ENCODE measurements around the gene ZNF354C. TPM values are rescaled to one million over a fixed set of nuclear protein-coding genes. Genes with fewer than 3 reads are reported as not detected.

ZNF354C gene
- total RNA-seq, 1 donor from 2014 or later, result 4.1 TPM

DNA sequence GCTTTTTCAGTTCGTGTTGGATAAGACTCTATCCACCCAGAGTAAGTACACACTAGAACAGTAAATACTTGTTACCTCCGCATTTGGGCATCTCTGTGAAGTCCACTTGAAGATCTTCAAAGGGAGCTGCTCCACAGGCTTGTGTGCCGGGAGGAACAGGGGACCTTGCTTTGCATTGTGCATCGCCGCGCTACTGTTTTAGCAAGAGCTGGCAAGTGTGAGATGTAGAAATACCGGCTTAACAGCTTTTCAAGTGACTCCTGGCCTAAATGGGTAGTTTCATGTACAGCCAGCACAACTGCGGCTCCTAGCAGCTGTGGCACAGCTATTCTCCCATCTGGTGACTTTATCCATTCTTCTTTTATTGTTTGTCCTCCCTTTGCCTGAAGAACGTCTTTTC, 8.4 kb upstream of the ZNF354C start:
- Histone ChIP-seq H3K9ac (ENCODE audit: low read length) (no peak overlapping the region), H3K9me3 (ENCODE audit: insufficient read depth, low read depth, low read length) (peaks cover 8% of the 10 kb centered on the region), H3K79me2 (ENCODE audit: insufficient read depth, low read length) (no peaks in the 10 kb centered on the region), H3K4me1 (ENCODE audit: insufficient read depth, low read length) (no peaks in the 10 kb centered on the region), H3K27ac (ENCODE audit: low read depth, low read length) (no peak overlapping the region), H4K20me1 (ENCODE audit: insufficient read depth, low read length) (no peaks in the 10 kb centered on the region), H3K27me3 (ENCODE audit: insufficient read depth, low read length) (no peaks in the 10 kb centered on the region), H2AFZ (ENCODE audit: low read depth, low read length) (no peak overlapping the region), H3K4me3 (ENCODE audit: insufficient read depth, low read depth, low read length) (no peak overlapping the region), H3K4me2 (ENCODE audit: low read length) (no peak overlapping the region), H3K36me3 (ENCODE audit: insufficient read depth, low read length) (no peaks in the 10 kb centered on the region)
- Mint-ChIP-seq H3K36me3 (ENCODE audit: low read depth, unreplicated experiment) (peaks cover 2% of the 10 kb centered on the region), H3K9me3 (ENCODE audit: unreplicated experiment) (peaks cover 30% of the 10 kb centered on the region), H3K4me1 (ENCODE audit: low read depth, unreplicated experiment) (no peaks in the 10 kb centered on the region), H3K27ac (ENCODE audit: unreplicated experiment) (no peak overlapping the region), H3K4me3 (ENCODE audit: unreplicated experiment) (no peak overlapping the region), H3K27me3 (ENCODE audit: low read depth, unreplicated experiment) (no peaks in the 10 kb centered on the region)
- DNase-seq (ENCODE audit: low read depth) (no peak), FAIRE-seq (no peak)
- no peak for TF ChIP-seq EZH2 (IDR thresholded peaks at IDR 0.05; ENCODE audit: insufficient read depth, low read length)
- TF ChIP-seq, protein P1, sequence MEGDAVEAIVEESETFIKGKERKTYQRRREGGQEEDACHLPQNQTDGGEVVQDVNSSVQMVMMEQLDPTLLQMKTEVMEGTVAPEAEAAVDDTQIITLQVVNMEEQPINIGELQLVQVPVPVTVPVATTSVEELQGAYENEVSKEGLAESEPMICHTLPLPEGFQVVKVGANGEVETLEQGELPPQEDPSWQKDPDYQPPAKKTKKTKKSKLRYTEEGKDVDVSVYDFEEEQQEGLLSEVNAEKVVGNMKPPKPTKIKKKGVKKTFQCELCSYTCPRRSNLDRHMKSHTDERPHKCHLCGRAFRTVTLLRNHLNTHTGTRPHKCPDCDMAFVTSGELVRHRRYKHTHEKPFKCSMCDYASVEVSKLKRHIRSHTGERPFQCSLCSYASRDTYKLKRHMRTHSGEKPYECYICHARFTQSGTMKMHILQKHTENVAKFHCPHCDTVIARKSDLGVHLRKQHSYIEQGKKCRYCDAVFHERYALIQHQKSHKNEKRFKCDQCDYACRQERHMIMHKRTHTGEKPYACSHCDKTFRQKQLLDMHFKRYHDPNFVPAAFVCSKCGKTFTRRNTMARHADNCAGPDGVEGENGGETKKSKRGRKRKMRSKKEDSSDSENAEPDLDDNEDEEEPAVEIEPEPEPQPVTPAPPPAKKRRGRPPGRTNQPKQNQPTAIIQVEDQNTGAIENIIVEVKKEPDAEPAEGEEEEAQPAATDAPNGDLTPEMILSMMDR (IDR thresholded peaks at IDR 0.05; ENCODE audit: insufficient read depth, low read depth, low read length), result no peak

DNA sequence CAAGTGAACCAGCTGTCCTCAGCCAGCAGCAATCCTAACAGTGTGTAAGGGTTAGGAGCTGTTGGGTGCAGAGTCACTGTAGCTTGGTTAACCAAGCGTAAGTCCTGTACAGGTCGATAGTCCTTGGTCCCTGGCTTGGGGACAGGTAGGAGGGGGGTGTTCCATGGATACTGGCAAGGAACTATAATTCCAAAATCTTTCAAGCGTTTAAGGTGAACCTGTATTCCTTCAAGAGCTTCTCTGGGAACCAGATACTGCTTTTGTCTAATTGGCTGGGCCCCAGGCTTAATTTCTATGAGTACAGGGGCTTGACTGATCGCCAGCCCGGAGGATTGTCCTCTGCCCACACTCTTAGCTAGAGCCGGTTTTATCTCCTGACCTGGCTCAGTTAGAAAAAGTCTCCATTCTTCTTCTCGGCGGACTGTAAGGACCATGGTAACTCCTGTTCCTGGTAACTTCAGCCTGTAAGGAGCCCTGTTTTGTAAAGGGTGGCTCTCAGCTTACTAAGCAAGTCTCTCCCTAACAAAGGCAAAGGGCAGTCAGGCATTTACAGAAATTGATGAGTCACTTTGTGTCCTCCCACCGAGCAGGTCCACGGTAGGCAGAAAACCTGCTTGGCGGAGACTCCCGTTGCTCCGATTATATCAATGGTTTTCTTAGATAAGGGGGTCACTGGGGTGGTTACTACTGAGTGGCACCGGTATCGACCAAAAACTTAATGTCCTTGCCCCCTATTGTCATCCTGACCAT, 6.0 kb upstream of the ZNF354C start:
- H3K9me3 Mint-ChIP-seq (ENCODE audit: unreplicated experiment), result peaks cover 22% of the 10 kb centered on the region
- H3K79me2 ChIP-seq (ENCODE audit: insufficient read depth, low read length), result no peaks in the 10 kb centered on the region
- no peak overlapping the region for H3K4me3 ChIP-seq (ENCODE audit: insufficient read depth, low read depth, low read length)
- no peaks in the 10 kb centered on the region for H3K27me3 Mint-ChIP-seq (ENCODE audit: low read depth, unreplicated experiment)
- no peak for TF ChIP-seq EZH2 (IDR thresholded peaks at IDR 0.05; ENCODE audit: insufficient read depth, low read length)
- TF ChIP-seq, protein P1 (IDR thresholded peaks at IDR 0.05; ENCODE audit: insufficient read depth, low read depth, low read length), result no peak
- H3K9ac ChIP-seq (ENCODE audit: low read length), result no peak overlapping the region
- no peak overlapping the region for H3K27ac Mint-ChIP-seq (ENCODE audit: unreplicated experiment)
- H3K4me1 Mint-ChIP-seq (ENCODE audit: low read depth, unreplicated experiment), result no peaks in the 10 kb centered on the region
- H3K9me3 ChIP-seq (ENCODE audit: insufficient read depth, low read depth, low read length), result peaks cover 8% of the 10 kb centered on the region
- FAIRE-seq (no peak), DNase-seq (ENCODE audit: low read depth) (no peak)
- H3K36me3 ChIP-seq (ENCODE audit: insufficient read depth, low read length), result no peaks in the 10 kb centered on the region
- H4K20me1 ChIP-seq (ENCODE audit: insufficient read depth, low read length), result no peaks in the 10 kb centered on the region
- no peak overlapping the region for H3K4me3 Mint-ChIP-seq (ENCODE audit: unreplicated experiment)
- no peaks in the 10 kb centered on the region for H3K27me3 ChIP-seq (ENCODE audit: insufficient read depth, low read length)
- no peak overlapping the region for H2AFZ ChIP-seq (ENCODE audit: low read depth, low read length)
- no peak overlapping the region for H3K4me2 ChIP-seq (ENCODE audit: low read length)
- H3K36me3 Mint-ChIP-seq (ENCODE audit: low read depth, unreplicated experiment), result peaks cover 2% of the 10 kb centered on the region
- no peak overlapping the region for H3K27ac ChIP-seq (ENCODE audit: low read depth, low read length)
- no peaks in the 10 kb centered on the region for H3K4me1 ChIP-seq (ENCODE audit: insufficient read depth, low read length)

DNA sequence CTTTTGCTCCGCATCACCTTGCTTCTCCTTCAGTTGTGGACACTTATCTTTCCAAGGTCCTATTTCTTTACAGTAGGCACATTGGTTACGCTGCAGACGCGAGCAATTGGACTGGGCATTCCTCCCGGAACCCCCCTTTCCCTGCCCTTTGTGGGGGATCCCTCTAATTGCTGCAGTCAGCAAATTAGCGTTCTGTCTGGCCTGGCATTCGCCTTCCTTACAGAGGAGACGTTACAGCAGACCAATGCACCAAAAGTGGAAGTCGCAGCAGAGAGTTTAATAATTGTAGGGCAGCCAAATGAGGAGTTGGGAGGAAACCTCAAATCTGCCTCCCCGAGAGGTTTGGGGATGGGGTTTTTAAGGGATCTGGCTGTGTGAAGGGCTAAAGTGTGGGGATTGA, 5.3 kb upstream of the ZNF354C start:
- no peaks in the 10 kb centered on the region for H3K4me1 Mint-ChIP-seq (ENCODE audit: low read depth, unreplicated experiment)
- H3K4me3 ChIP-seq (ENCODE audit: insufficient read depth, low read depth, low read length), result no peak overlapping the region
- no peak for DNase-seq (ENCODE audit: low read depth)
- no peaks in the 10 kb centered on the region for H3K79me2 ChIP-seq (ENCODE audit: insufficient read depth, low read length)
- H3K27ac Mint-ChIP-seq (ENCODE audit: unreplicated experiment), result no peak overlapping the region
- peaks cover 2% of the 10 kb centered on the region for H3K36me3 Mint-ChIP-seq (ENCODE audit: low read depth, unreplicated experiment)
- no peak overlapping the region for H3K4me3 Mint-ChIP-seq (ENCODE audit: unreplicated experiment)
- H4K20me1 ChIP-seq (ENCODE audit: insufficient read depth, low read length), result no peaks in the 10 kb centered on the region
- no peak for FAIRE-seq
- TF ChIP-seq, protein P1 (IDR thresholded peaks at IDR 0.05; ENCODE audit: insufficient read depth, low read depth, low read length), result no peak
- no peak for TF ChIP-seq EZH2 (IDR thresholded peaks at IDR 0.05; ENCODE audit: insufficient read depth, low read length)
- no peaks in the 10 kb centered on the region for H3K27me3 ChIP-seq (ENCODE audit: insufficient read depth, low read length)
- no peaks in the 10 kb centered on the region for H3K36me3 ChIP-seq (ENCODE audit: insufficient read depth, low read length)
- H3K9me3 Mint-ChIP-seq (ENCODE audit: unreplicated experiment), result peaks cover 19% of the 10 kb centered on the region
- no peak overlapping the region for H3K4me2 ChIP-seq (ENCODE audit: low read length)
- H3K9ac ChIP-seq (ENCODE audit: low read length), result no peak overlapping the region
- H2AFZ ChIP-seq (ENCODE audit: low read depth, low read length), result no peak overlapping the region
- no peaks in the 10 kb centered on the region for H3K27me3 Mint-ChIP-seq (ENCODE audit: low read depth, unreplicated experiment)
- H3K27ac ChIP-seq (ENCODE audit: low read depth, low read length), result no peak overlapping the region
- no peaks in the 10 kb centered on the region for H3K4me1 ChIP-seq (ENCODE audit: insufficient read depth, low read length)
- H3K9me3 ChIP-seq (ENCODE audit: insufficient read depth, low read depth, low read length), result peaks cover 8% of the 10 kb centered on the region
